ENCODE measurements around the gene LAMP1.

DNA sequence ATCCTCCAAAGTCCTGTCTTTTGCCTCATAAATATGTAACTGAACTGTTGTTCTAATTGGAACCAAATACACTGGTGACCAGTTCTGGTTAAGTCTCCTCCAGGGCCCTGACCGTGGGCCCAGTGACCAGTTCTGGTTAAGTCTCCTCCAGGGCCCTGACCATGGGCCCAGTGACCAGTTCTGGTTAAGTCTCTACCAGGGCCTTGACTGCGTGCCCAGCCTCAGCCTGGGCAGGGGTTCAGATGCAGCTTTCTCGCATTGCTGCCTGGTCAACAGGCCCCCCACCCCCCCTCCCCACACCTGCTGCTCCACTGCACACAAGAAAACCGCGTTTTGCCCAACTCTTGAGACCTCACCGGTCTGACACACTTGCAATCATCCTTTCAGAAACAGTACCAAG lies 70.7 kb downstream of the LAMP1 start:
- TF ChIP-seq, protein P1, sequence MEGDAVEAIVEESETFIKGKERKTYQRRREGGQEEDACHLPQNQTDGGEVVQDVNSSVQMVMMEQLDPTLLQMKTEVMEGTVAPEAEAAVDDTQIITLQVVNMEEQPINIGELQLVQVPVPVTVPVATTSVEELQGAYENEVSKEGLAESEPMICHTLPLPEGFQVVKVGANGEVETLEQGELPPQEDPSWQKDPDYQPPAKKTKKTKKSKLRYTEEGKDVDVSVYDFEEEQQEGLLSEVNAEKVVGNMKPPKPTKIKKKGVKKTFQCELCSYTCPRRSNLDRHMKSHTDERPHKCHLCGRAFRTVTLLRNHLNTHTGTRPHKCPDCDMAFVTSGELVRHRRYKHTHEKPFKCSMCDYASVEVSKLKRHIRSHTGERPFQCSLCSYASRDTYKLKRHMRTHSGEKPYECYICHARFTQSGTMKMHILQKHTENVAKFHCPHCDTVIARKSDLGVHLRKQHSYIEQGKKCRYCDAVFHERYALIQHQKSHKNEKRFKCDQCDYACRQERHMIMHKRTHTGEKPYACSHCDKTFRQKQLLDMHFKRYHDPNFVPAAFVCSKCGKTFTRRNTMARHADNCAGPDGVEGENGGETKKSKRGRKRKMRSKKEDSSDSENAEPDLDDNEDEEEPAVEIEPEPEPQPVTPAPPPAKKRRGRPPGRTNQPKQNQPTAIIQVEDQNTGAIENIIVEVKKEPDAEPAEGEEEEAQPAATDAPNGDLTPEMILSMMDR (IDR thresholded peaks at IDR 0.05; ENCODE audit: low read depth, low read length, poor library complexity, severe bottlenecking), result no peak
- no peak for TF ChIP-seq EZH2phosphoT487 (IDR thresholded peaks at IDR 0.05; ENCODE audit: borderline replicate concordance, low read length)

Measured in DOHH2 (cell line).